GM21381 (cell line): ENCODE measurements around the gene COL27A1.

Experiments
- ATAC-seq: cut with Tn5 transposase; IDR thresholded peaks from one replicate; pipeline ENCODE4 v1.9.1; 2021; ENCODE audit warnings: mild to moderate bottlenecking, moderate library complexity; ENCODE audit not compliant: unreplicated experiment

The COL27A1 gene

GRCh38 chr9:114155263-114155994 lies at the start of gene COL27A1:
Gene COL27A1 (plus strand): TSS chr9:114155537. CDS start chr9:114155951, 414 bp downstream.
- ATAC-seq = peak; percentile 89

GRCh38 chr9:114107286-114108001 lies 47.9 kb upstream of the COL27A1 start:
- ATAC-seq = no peak

- no peak for ATAC-seq
These were observed 47.1 kb upstream of the COL27A1 start for GRCh38 chr9:114108016-114108833.

- ATAC-seq = no peak
These were observed 46.2 kb upstream of the COL27A1 start for GRCh38 chr9:114109124-114109523.

GRCh38 chr9:114110180-114110579 lies 45.2 kb upstream of the COL27A1 start:
- no peak for ATAC-seq

- ATAC-seq = no peak
These were observed 43.0 kb upstream of the COL27A1 start for GRCh38 chr9:114112325-114112724.

GRCh38 chr9:114112778-114113584 lies 42.4 kb upstream of the COL27A1 start:
- ATAC-seq = no peak

GRCh38 chr9:114114364-114114763 lies 41.0 kb upstream of the COL27A1 start:
- ATAC-seq = no peak

- ATAC-seq = no peak
These were observed 39.6 kb upstream of the COL27A1 start for GRCh38 chr9:114115654-114116125.

- no peak for ATAC-seq
These were observed 39.1 kb upstream of the COL27A1 start for GRCh38 chr9:114116126-114116747.

- ATAC-seq = no peak
These were observed 37.7 kb upstream of the COL27A1 start for GRCh38 chr9:114117614-114117995.

- no peak for ATAC-seq
These were observed 37.1 kb upstream of the COL27A1 start for GRCh38 chr9:114117996-114118830.

- no peak for ATAC-seq
These were observed 35.8 kb upstream of the COL27A1 start for GRCh38 chr9:114119242-114120191.

GRCh38 chr9:114120192-114121014 lies 34.9 kb upstream of the COL27A1 start:
- no peak for ATAC-seq

- no peak for ATAC-seq
These were observed 33.9 kb upstream of the COL27A1 start for GRCh38 chr9:114121227-114122135.
